CD4-positive, alpha-beta T cell (primary cell): ENCODE results near the gene PTGIS. TPM values are rescaled to one million over a fixed set of nuclear protein-coding genes. Genes with fewer than 3 reads are reported as not detected.

Source experiments
- ATAC-seq: fragments of 200-7000 bp; cut with Tn5 transposase; one replicate; pipeline ENCODE4 v1.10.0; 2022; ENCODE audit warnings: mild to moderate bottlenecking; ENCODE audit not compliant: poor library complexity
- CTCF ChIA-PET: fragments of 350-600 bp; sonication (Branson Sonifier 250); formaldehyde crosslinking; loops from one replicate; lab custom pipeline; 2021; ENCODE audit warnings: antibody characterized with exemption, inconsistent platforms; lab: Charles Lee
- POLR2A ChIA-PET: fragments of 350-600 bp; sonication (Branson Sonifier 250); formaldehyde crosslinking; loops from one replicate; lab custom pipeline; 2021; ENCODE audit warnings: antibody characterized with exemption, inconsistent platforms; lab: Charles Lee
- DNase-seq, 14 experiments: peaks; one replicate each; pipeline ENCODE4 v3.0.0-alpha.2; 2013 to 2020; ENCODE audit warnings: mixed read lengths in 2 of 14
- H3K27ac ChIP-seq, 2 donors: one replicate each; pipeline versions ENCODE4 v1.5.1 to v1.7.0; 2013; ENCODE audit warnings: low read length in 2 of 2, low read depth in 1 of 2, mild to moderate bottlenecking in 1 of 2
- H3K27me3 ChIP-seq, 2 experiments: 1 replicate in 1 of 2; 2 replicates in 1 of 2; pipeline versions ENCODE4 v1.6.1 to v1.7.0; 2013; ENCODE audit warnings: low read length in 2 of 2, control low read depth in 1 of 2, mild to moderate bottlenecking in 1 of 2, moderate library complexity in 1 of 2; ENCODE audit not compliant: insufficient read depth in 2 of 2, control insufficient read depth in 1 of 2
- H3K36me3 ChIP-seq: one replicate; pipeline ENCODE4 v1.6.1; 2013; ENCODE audit warnings: low read length, control low read depth; ENCODE audit not compliant: insufficient read depth
- H3K4me1 ChIP-seq: one replicate; pipeline ENCODE4 v1.6.1; 2013; ENCODE audit warnings: low read length, control low read depth; ENCODE audit not compliant: insufficient read depth
- H3K4me3 ChIP-seq: one replicate; pipeline ENCODE4 v1.5.1; 2013; ENCODE audit warnings: mild to moderate bottlenecking, low read length, moderate library complexity
- H3K9me3 ChIP-seq, 2 experiments: 1 replicate in 1 of 2; 2 replicates in 1 of 2; pipeline versions ENCODE4 v1.6.1 to v1.7.0; 2013; ENCODE audit warnings: low read length in 2 of 2, mild to moderate bottlenecking in 2 of 2, control low read depth in 1 of 2, moderate library complexity in 1 of 2; ENCODE audit not compliant: control insufficient read depth in 1 of 2, insufficient read depth in 1 of 2
- H3K27ac Mint-ChIP-seq: one replicate; pipeline ENCODE4 v1.8.0; 2020; ENCODE audit warnings: mixed read lengths
- H3K27me3 Mint-ChIP-seq: one replicate; pipeline ENCODE4 v1.8.0; 2021; ENCODE audit warnings: mixed read lengths
- H3K36me3 Mint-ChIP-seq: one replicate; pipeline ENCODE4 v1.8.0; 2021; ENCODE audit warnings: low read depth, mixed read lengths
- H3K4me1 Mint-ChIP-seq: one replicate; pipeline ENCODE4 v1.8.0; 2021; ENCODE audit warnings: low read depth, mixed read lengths
- H3K4me3 Mint-ChIP-seq: one replicate; pipeline ENCODE4 v1.8.0; 2020; ENCODE audit warnings: mild to moderate bottlenecking, mixed read lengths
- H3K9me3 Mint-ChIP-seq: one replicate; pipeline ENCODE4 v1.8.0; 2020; ENCODE audit warnings: mixed read lengths
- CTCF ChIP-seq: fragments of 200-600 bp; IDR thresholded peaks from one replicate; pipeline ENCODE4 v1.8.0; 2022; ENCODE audit warnings: antibody characterized with exemption, mild to moderate bottlenecking
- intact Hi-C, 2 experiments: fragments of 100-400 bp; cut with DNase I in 1 of 2; cut with micrococcal nuclease in 1 of 2; formaldehyde crosslinking; loops; one replicate each; pipeline versions ENCODE4 v1.15.1 to v1.9.0; 2023 to 2025; cut with DNase I, micrococcal nuclease
- total RNA-seq, 174 experiments: library from RNA in 2 of 174; stranded (reverse) in 2 of 174; gene quantifications; one replicate each; pipeline ENCODE4 v1.2.3 and lab custom pipeline; 2021 to 2026

Gene PTGIS
- total RNA-seq, 2 experiments from 2014 or later, result not detected

- Mint-ChIP-seq H3K9me3 (no peaks in the 10 kb centered on the region), H3K27me3 (peaks cover 17% of the 10 kb centered on the region), H3K27ac (no peak overlapping the region), H3K4me3 (no peak overlapping the region), H3K36me3 (no peaks in the 10 kb centered on the region), H3K4me1 (peaks cover 5% of the 10 kb centered on the region)
- POLR2A ChIA-PET, result no interaction called here
- DNase-seq (no peak), ATAC-seq (no peak)
- TF ChIP-seq CTCF, result no peak
- Histone ChIP-seq H3K27ac (no peak overlapping the region), H3K27me3 (peaks cover 0 to 4% of the 10 kb centered on the region in 2 experiments), H3K4me1 (peaks cover 5% of the 10 kb centered on the region), H3K4me3 (no peak overlapping the region), H3K36me3 (no peaks in the 10 kb centered on the region), H3K9me3 (peaks cover 0 to 4% of the 10 kb centered on the region in 2 experiments)
- CTCF ChIA-PET, result no interaction called here
- intact Hi-C loops, result no loop called here
Measured at GRCh38 chr20:49529470-49529869, 38.5 kb downstream of the PTGIS start.

- intact Hi-C loops, result no loop called here
- H3K9me3 ChIP-seq, result peaks cover 0 to 11% of the 10 kb centered on the region in 2 experiments
- peaks cover under 1 to 9% of the 10 kb centered on the region in 2 experiments for H3K27me3 ChIP-seq
- Mint-ChIP-seq H3K4me3 (no peak overlapping the region), H3K36me3 (no peaks in the 10 kb centered on the region), H3K9me3 (peaks cover 2% of the 10 kb centered on the region), H3K4me1 (no peaks in the 10 kb centered on the region), H3K27ac (no peak overlapping the region), H3K27me3 (peaks cover 23% of the 10 kb centered on the region)
- TF ChIP-seq CTCF, result no peak
- DNase-seq (no peak), ATAC-seq (no peak)
- H3K4me3 ChIP-seq, result no peak overlapping the region
- H3K27ac ChIP-seq, result no peak overlapping the region
- ChIA-PET POLR2A (no interaction called here), CTCF (no interaction called here)
- no peaks in the 10 kb centered on the region for H3K4me1 ChIP-seq
- no peaks in the 10 kb centered on the region for H3K36me3 ChIP-seq
Measured at GRCh38 chr20:49526568-49526967, 41.4 kb downstream of the PTGIS start.

GRCh38 chr20:49526056-49526455 lies 41.9 kb downstream of the PTGIS start:
- intact Hi-C loops, result no loop called here
- no peaks in the 10 kb centered on the region for H3K4me1 Mint-ChIP-seq
- Histone ChIP-seq H3K27me3 (peaks cover 4 to 9% of the 10 kb centered on the region in 2 experiments), H3K27ac (no peak overlapping the region), H3K4me3 (no peak overlapping the region), H3K9me3 (peaks cover 0 to 11% of the 10 kb centered on the region in 2 experiments), H3K4me1 (no peaks in the 10 kb centered on the region), H3K36me3 (no peaks in the 10 kb centered on the region)
- peaks cover 25% of the 10 kb centered on the region for H3K27me3 Mint-ChIP-seq
- no peak for ATAC-seq
- H3K9me3 Mint-ChIP-seq, result peaks cover 2% of the 10 kb centered on the region
- no peak for TF ChIP-seq CTCF
- POLR2A ChIA-PET, result no interaction called here
- CTCF ChIA-PET, result no interaction called here
- no peak overlapping the region for H3K4me3 Mint-ChIP-seq
- H3K36me3 Mint-ChIP-seq, result no peaks in the 10 kb centered on the region
- DNase-seq, result no peak
- no peak overlapping the region for H3K27ac Mint-ChIP-seq
